Limb (tissue), 2 donors: ENCODE results near the gene MTFMT.
"Not testable (repeated sequence)": the region's sequence is repeated elsewhere in the genome, so short reads cannot be mapped to it uniquely, and the experiment has no call there.

Experiments used
- DNase-seq, 2 donors: peaks; one replicate each; pipeline ENCODE4 v3.0.0-alpha.2; 2016; ENCODE audit errors: extremely low spot score in 2 of 2

The MTFMT gene

GRCh38 chr15:65060641-65061397 is 31.4 kb upstream of the MTFMT start:
- DNase-seq = no peak

- no peak for DNase-seq
These were observed 30.6 kb upstream of the MTFMT start for GRCh38 chr15:65059931-65060596.

- DNase-seq = no peak
These were observed 29.9 kb upstream of the MTFMT start for GRCh38 chr15:65059369-65059750.

GRCh38 chr15:65058394-65059368 is 29.2 kb upstream of the MTFMT start:
- DNase-seq = no peak

- DNase-seq = no peak
These were observed 28.1 kb upstream of the MTFMT start for GRCh38 chr15:65057549-65057940.

- no peak for DNase-seq
These were observed 27.6 kb upstream of the MTFMT start for GRCh38 chr15:65056868-65057548.

GRCh38 chr15:65056106-65056505 is 26.7 kb upstream of the MTFMT start:
- DNase-seq = no peak

GRCh38 chr15:65055201-65055870 is 25.9 kb upstream of the MTFMT start:
- DNase-seq = no peak

GRCh38 chr15:65054333-65055200 is 25.1 kb upstream of the MTFMT start:
- peak; percentile 63 to 87 for DNase-seq

GRCh38 chr15:65052956-65053355 is 23.5 kb upstream of the MTFMT start:
- no peak for DNase-seq

GRCh38 chr15:65051266-65051665 is 21.8 kb upstream of the MTFMT start:
- DNase-seq = no peak

- no peak for DNase-seq
These were observed 20.8 kb upstream of the MTFMT start for GRCh38 chr15:65050270-65050669.

GRCh38 chr15:65049418-65049840 is 20.0 kb upstream of the MTFMT start:
- DNase-seq = peak; percentile 79 to 93

GRCh38 chr15:65048241-65048640 is 18.8 kb upstream of the MTFMT start:
- no peak for DNase-seq

- DNase-seq = no peak
These were observed 15.5 kb upstream of the MTFMT start, which contains the start of gene SLC51B for GRCh38 chr15:65044724-65045481. SLC51B (plus strand) TSS chr15:65045387; CDS start chr15:65050005, 4,618 bp downstream.

GRCh38 chr15:65044218-65044617 is 14.8 kb upstream of the MTFMT start:
- DNase-seq = not testable (repeated sequence)

GRCh38 chr15:65042776-65043327 is 13.4 kb upstream of the MTFMT start:
- DNase-seq = no peak

- DNase-seq = no peak
These were observed 12.3 kb upstream of the MTFMT start for GRCh38 chr15:65041787-65042186.

- no peak for DNase-seq
These were observed 11.0 kb upstream of the MTFMT start for GRCh38 chr15:65040461-65040860.
